GM23338 (cell line): ENCODE data around the gene ARL2. TPM values are rescaled to one million over a fixed set of nuclear protein-coding genes. Genes with fewer than 3 reads are reported as not detected.

ENCODE experiments used
- ATAC-seq: fragments of 200-7000 bp; cut with Tn5 transposase; 3 replicates; pipeline ENCODE4 v1.9.1; 2020
- DNase-seq: peaks from one replicate; pipeline ENCODE4 v3.0.0-alpha.2; 2015; ENCODE audit warnings: low spot score
- H2AFZ ChIP-seq: fragments of 200-600 bp; sonication (generic); 2 replicates; pipeline ENCODE4 v1.8.0; 2016; ENCODE audit warnings: antibody characterized with exemption, mild to moderate bottlenecking, moderate library complexity
- H3F3A ChIP-seq: fragments of 200-600 bp; sonication (generic); replicated peaks from 2 replicates; pipeline ENCODE4 v1.8.0; 2017; ENCODE audit warnings: antibody characterized with exemption, mixed run types, low read depth
- H3K27ac ChIP-seq: fragments of 200-600 bp; sonication (generic); 2 replicates; pipeline ENCODE4 v1.6.1; 2016; ENCODE audit warnings: low read depth
- H3K27me3 ChIP-seq: fragments of 200-600 bp; sonication (generic); 2 replicates; pipeline ENCODE4 v1.8.0; 2016; ENCODE audit warnings: mild to moderate bottlenecking, mixed run types, moderate library complexity; ENCODE audit not compliant: insufficient read depth
- H3K36me3 ChIP-seq: fragments of 200-600 bp; sonication (generic); 2 replicates; pipeline ENCODE4 v1.8.0; 2016; ENCODE audit warnings: mild to moderate bottlenecking; ENCODE audit not compliant: insufficient read depth
- H3K4me1 ChIP-seq: fragments of 200-600 bp; sonication (generic); 2 replicates; pipeline ENCODE4 v1.8.0; 2016; ENCODE audit warnings: mild to moderate bottlenecking, moderate library complexity; ENCODE audit not compliant: insufficient read depth
- H3K4me2 ChIP-seq: fragments of 200-600 bp; sonication (generic); 2 replicates; pipeline ENCODE4 v1.7.1; 2017; ENCODE audit warnings: mixed run types
- H3K4me3 ChIP-seq: fragments of 200-600 bp; sonication (generic); 2 replicates; pipeline ENCODE4 v1.6.1; 2016; ENCODE audit warnings: mixed run types
- H3K79me2 ChIP-seq: fragments of 200-600 bp; sonication (generic); replicated peaks from 2 replicates; pipeline ENCODE4 v1.8.0; 2017; ENCODE audit warnings: mild to moderate bottlenecking; ENCODE audit not compliant: insufficient read depth
- H3K9me2 ChIP-seq: fragments of 200-600 bp; sonication (generic); 2 replicates; pipeline ENCODE4 v1.8.0; 2017; ENCODE audit not compliant: insufficient read depth
- H4K20me1 ChIP-seq: fragments of 200-600 bp; sonication (generic); replicated peaks from 2 replicates; pipeline ENCODE4 v1.8.0; 2017; ENCODE audit warnings: mild to moderate bottlenecking; ENCODE audit not compliant: insufficient read depth
- H3K27ac Mint-ChIP-seq: 2 replicates; pipeline ENCODE4 v1.8.0; 2020; ENCODE audit warnings: inconsistent platforms, mild to moderate bottlenecking, moderate library complexity, mixed read lengths
- H3K27me3 Mint-ChIP-seq: 3 replicates; pipeline ENCODE4 v1.8.0; 2022; ENCODE audit warnings: low read depth, mild to moderate bottlenecking, moderate library complexity, mixed read lengths, inconsistent platforms; ENCODE audit not compliant: insufficient read depth, poor library complexity
- H3K36me3 Mint-ChIP-seq: 3 replicates; pipeline ENCODE4 v1.8.0; 2021; ENCODE audit warnings: low read depth, mild to moderate bottlenecking, inconsistent platforms, moderate library complexity, mixed read lengths
- H3K4me1 Mint-ChIP-seq: 3 replicates; pipeline ENCODE4 v1.8.0; 2020; ENCODE audit warnings: mild to moderate bottlenecking, inconsistent platforms, mixed read lengths
- H3K4me3 Mint-ChIP-seq: 3 replicates; pipeline ENCODE4 v1.8.0; 2021; ENCODE audit warnings: moderate library complexity, mild to moderate bottlenecking, inconsistent platforms, mixed read lengths
- H3K9me3 Mint-ChIP-seq: 3 replicates; pipeline ENCODE4 v1.8.0; 2020; ENCODE audit warnings: moderate library complexity, mild to moderate bottlenecking, inconsistent platforms, mixed read lengths
- CREB1 ChIP-seq: fragments of 250-450 bp; sonication (Bioruptor Pico); IDR thresholded peaks from 2 replicates; pipeline ENCODE4 v1.5.0; 2020; ENCODE audit warnings: low read depth, mild to moderate bottlenecking, moderate library complexity
- CTCF ChIP-seq, 2 experiments: fragments of 200-600 bp in 1 of 2; sonication (generic) in 1 of 2; conservative IDR thresholded peaks; 2 replicates each; pipeline versions ENCODE4 v1.5.1 to v1.6.1; 2016 to 2017; ENCODE audit warnings: antibody characterized with exemption in 2 of 2, low read depth in 2 of 2, mild to moderate bottlenecking in 2 of 2, moderate library complexity in 1 of 2
- ETS1 ChIP-seq: IDR thresholded peaks from 2 replicates; pipeline ENCODE4 v1.6.1; 2016; ENCODE audit warnings: antibody characterized with exemption
- EZH2 ChIP-seq: fragments of 200-600 bp; sonication (generic); IDR thresholded peaks from one replicate; pipeline ENCODE4 v1.8.0; 2017; ENCODE audit warnings: antibody characterized with exemption, mild to moderate bottlenecking, low read depth; ENCODE audit not compliant: unreplicated experiment
- EZH2phosphoT487 ChIP-seq: fragments of 200-600 bp; sonication (generic); IDR thresholded peaks from one replicate; pipeline ENCODE4 v1.8.1; 2018; ENCODE audit warnings: antibody characterized with exemption; ENCODE audit not compliant: unreplicated experiment
- JUNB ChIP-seq: IDR thresholded peaks from one replicate; pipeline ENCODE4 v1.6.1; 2016; ENCODE audit warnings: antibody characterized with exemption; ENCODE audit not compliant: unreplicated experiment
- NANOG ChIP-seq: IDR thresholded peaks from 2 replicates; pipeline ENCODE4 v1.6.1; 2016; ENCODE audit warnings: antibody characterized with exemption, borderline replicate concordance
- POLR2AphosphoS5 ChIP-seq: IDR thresholded peaks from 2 replicates; pipeline ENCODE4 v1.6.1; 2016; ENCODE audit warnings: antibody characterized with exemption, low read depth
- REST ChIP-seq: IDR thresholded peaks from one replicate; pipeline ENCODE4 v1.6.1; 2018; ENCODE audit warnings: antibody characterized with exemption; ENCODE audit not compliant: unreplicated experiment
- STAT1 ChIP-seq: IDR thresholded peaks from one replicate; pipeline ENCODE4 v1.6.1; 2016; ENCODE audit warnings: antibody characterized with exemption; ENCODE audit not compliant: unreplicated experiment
- ZNF114 ChIP-seq: fragments of 250-450 bp; sonication (Bioruptor Pico); IDR thresholded peaks from 2 replicates; pipeline ENCODE4 v1.5.0; 2020; ENCODE audit warnings: mild to moderate bottlenecking, moderate library complexity
- ZNF331 ChIP-seq: fragments of 250-450 bp; sonication (Bioruptor Pico); IDR thresholded peaks from 2 replicates; pipeline ENCODE4 v1.5.0; 2020; ENCODE audit warnings: low read depth, mild to moderate bottlenecking, moderate library complexity
- ZNF462 ChIP-seq: fragments of 250-450 bp; sonication (Bioruptor Pico); IDR thresholded peaks from 2 replicates; pipeline ENCODE4 v1.5.0; 2020; ENCODE audit warnings: mild to moderate bottlenecking, moderate library complexity
- polyA plus RNA-seq: library from polyadenylated mRNA; unstranded; fragments of >200 nt; fragmentation: Nextera tagmentation; extraction: Ambion mirVana; gene quantifications from 2 replicates; pipeline ENCODE4 v1.2.1, GENCODE V29; 2016
- total RNA-seq: library from RNA; depleted of rRNA; stranded (reverse); fragments of >200 nt; shearing (Covaris generic); gene quantifications from 2 replicates; pipeline ENCODE4 v1.2.3, GENCODE V29; 2014

ARL2 gene
- total and polyA plus RNA-seq, 2 experiments from 2014 or later: 193 to 236 TPM

GRCh38 chr11:65002706-65003105 lies 11.3 kb upstream of the ARL2 start:
- no peak overlapping the region for H3K27ac ChIP-seq
- no peaks in the 10 kb centered on the region for H3K9me2 ChIP-seq
- H3K27me3 ChIP-seq: no peaks in the 10 kb centered on the region
- H3K36me3 ChIP-seq: no peaks in the 10 kb centered on the region
- no peak overlapping the region for H3K4me3 Mint-ChIP-seq
- H3K36me3 Mint-ChIP-seq: no peaks in the 10 kb centered on the region
- no peak overlapping the region for H3K27ac Mint-ChIP-seq
- H3K9me3 Mint-ChIP-seq: no peaks in the 10 kb centered on the region
- no peak overlapping the region for H2AFZ ChIP-seq
- no peak overlapping the region for H3K4me3 ChIP-seq
- ATAC-seq (no peak), DNase-seq (no peak)
- no peaks in the 10 kb centered on the region for H3K4me1 ChIP-seq
- no peaks in the 10 kb centered on the region for H4K20me1 ChIP-seq
- peaks cover 4% of the 10 kb centered on the region; the same call in 1 of the 3 replicates for H3K4me1 Mint-ChIP-seq
- peaks cover 5% of the 10 kb centered on the region for H3K27me3 Mint-ChIP-seq
- no peaks in the 10 kb centered on the region for H3K79me2 ChIP-seq
- H3K4me2 ChIP-seq: no peak overlapping the region
- no peaks in the 10 kb centered on the region for H3F3A ChIP-seq
- TF ChIP-seq EZH2phosphoT487 (no peak), CREB1 (CRISPR knock-in tag) (no peak), ETS1 (no peak), CTCF (conservative IDR thresholded peaks at IDR 0.05; ENCODE audit: low read depth in 2 of 2) (no peak), ZNF331 (CRISPR knock-in tag) (no peak), STAT1 (no peak), EZH2 (no peak), ZNF114 (CRISPR knock-in tag) (no peak), ZNF462 (CRISPR knock-in tag) (no peak), POLR2AphosphoS5 (no peak), NANOG (no peak), REST (no peak), JUNB (no peak)
